Measurements from ENCODE around the gene SUCO.
A peak's percentile ranks its signal among the peaks of the same experiment; 100 is the strongest.
"Not testable (repeated sequence)": the region's sequence is repeated elsewhere in the genome, so short reads cannot be mapped to it uniquely, and the experiment has no call there.

SUCO gene

GRCh38 chr1:172616195-172616594 lies 83.2 kb downstream of the SUCO start:
- no peak for DNase-seq

- no peak for DNase-seq
Measured at GRCh38 chr1:172616636-172617035, 83.7 kb downstream of the SUCO start.

- not testable (repeated sequence) for DNase-seq
Measured at GRCh38 chr1:172620603-172621002, 87.7 kb downstream of the SUCO start.

- DNase-seq, result no peak
Measured at GRCh38 chr1:172622541-172622940, 89.6 kb downstream of the SUCO start.

- no peak for DNase-seq
Measured at GRCh38 chr1:172623748-172624147, 90.8 kb downstream of the SUCO start.

GRCh38 chr1:172626845-172627244 lies 93.9 kb downstream of the SUCO start:
- DNase-seq, result no peak

- DNase-seq, result no peak
Measured at GRCh38 chr1:172627702-172628101, 94.8 kb downstream of the SUCO start.

GRCh38 chr1:172628401-172628800 lies 95.5 kb downstream of the SUCO start:
- DNase-seq, result no peak

GRCh38 chr1:172629170-172629569 lies 96.2 kb downstream of the SUCO start:
- no peak for DNase-seq

- no peak for DNase-seq
Measured at GRCh38 chr1:172629638-172630037, 96.7 kb downstream of the SUCO start.

- DNase-seq, result no peak
Measured at GRCh38 chr1:172630056-172630818, 97.3 kb downstream of the SUCO start.

GRCh38 chr1:172630868-172631267 lies 97.9 kb downstream of the SUCO start:
- no peak for DNase-seq

- no peak for DNase-seq
Measured at GRCh38 chr1:172637522-172637921, 104.6 kb downstream of the SUCO start.

- DNase-seq, result no peak
Measured at GRCh38 chr1:172638249-172638648, 105.3 kb downstream of the SUCO start.

- DNase-seq, result peak; percentile 79
Measured at GRCh38 chr1:172638885-172639831, 106.2 kb downstream of the SUCO start.

GRCh38 chr1:172640111-172640510 lies 107.2 kb downstream of the SUCO start:
- DNase-seq, result no peak

- no peak for DNase-seq
Measured at GRCh38 chr1:172641492-172641891, 108.5 kb downstream of the SUCO start.

- no peak for DNase-seq
Measured at GRCh38 chr1:172642970-172643369, 110.0 kb downstream of the SUCO start.

- no peak for DNase-seq
Measured at GRCh38 chr1:172646653-172647052, 113.7 kb downstream of the SUCO start.

GRCh38 chr1:172647110-172647564 lies 114.2 kb downstream of the SUCO start:
- no peak for DNase-seq

GRCh38 chr1:172647987-172648386 lies 115.0 kb downstream of the SUCO start:
- no peak for DNase-seq

GRCh38 chr1:172650474-172651193 lies 117.7 kb downstream of the SUCO start:
- DNase-seq, result no peak

Measured in central memory CD4-positive, alpha-beta T cell (primary cell).